HepG2 (cell line): Measurements from ENCODE around the gene AKIRIN1. TPM values are rescaled to one million over a fixed set of nuclear protein-coding genes. Genes with fewer than 3 reads are reported as not detected.

Source experiments
- AHDC1 ChIP-seq: sonication (generic); formaldehyde crosslinking; IDR thresholded peaks from 2 replicates; pipeline ENCODE4 v1.5.1; 2020; ENCODE audit warnings: mild to moderate bottlenecking, missing genetic modification reagents, borderline replicate concordance
- DDIT3 ChIP-seq: sonication (generic); formaldehyde crosslinking; IDR thresholded peaks from 2 replicates; pipeline ENCODE4 v1.4.0; 2020; ENCODE audit warnings: mild to moderate bottlenecking, missing genetic modification reagents
- ELF1 ChIP-seq: sonication (generic); formaldehyde crosslinking; IDR thresholded peaks from 2 replicates; pipeline ENCODE4 v1.4.0; 2020; ENCODE audit warnings: missing genetic modification reagents
- GABPB1 ChIP-seq: IDR thresholded peaks from 2 replicates; pipeline ENCODE4 v1.6.1; 2016; ENCODE audit warnings: mild to moderate bottlenecking, missing genetic modification reagents, moderate library complexity, missing compliant biosample characterization
- HNF4A ChIP-seq: sonication (generic); formaldehyde crosslinking; IDR thresholded peaks from 2 replicates; pipeline ENCODE4 v1.4.0; 2020; ENCODE audit warnings: missing genetic modification reagents
- JUND ChIP-seq: sonication (generic); formaldehyde crosslinking; IDR thresholded peaks from 2 replicates; pipeline ENCODE4 v1.8.0; 2022; ENCODE audit warnings: mild to moderate bottlenecking, missing genetic modification reagents
- KDM3A ChIP-seq: IDR thresholded peaks from 2 replicates; pipeline ENCODE4 v1.6.1; 2018; ENCODE audit warnings: low read depth, missing compliant biosample characterization
- NPAS2 ChIP-seq: sonication (generic); formaldehyde crosslinking; IDR thresholded peaks from 2 replicates; pipeline ENCODE4 v1.8.0; 2022; ENCODE audit warnings: mild to moderate bottlenecking, missing genetic modification reagents, borderline replicate concordance
- SSRP1 ChIP-seq: IDR thresholded peaks from 2 replicates; pipeline ENCODE4 v1.6.1; 2016; ENCODE audit warnings: control low read depth
- ZBTB33 ChIP-seq: sonication (generic); formaldehyde crosslinking; IDR thresholded peaks from 2 replicates; pipeline ENCODE4 v1.4.0; 2020; ENCODE audit warnings: missing genetic modification reagents
- ZBTB7A ChIP-seq: sonication (generic); formaldehyde crosslinking; IDR thresholded peaks from 2 replicates; pipeline ENCODE4 v1.8.0; 2022; ENCODE audit warnings: mild to moderate bottlenecking, missing genetic modification reagents
- ZFY ChIP-seq: sonication (generic); formaldehyde crosslinking; IDR thresholded peaks from 2 replicates; pipeline ENCODE4 v1.4.0; 2020; ENCODE audit warnings: missing genetic modification reagents
- ZNF124 ChIP-seq: sonication (generic); formaldehyde crosslinking; IDR thresholded peaks from 2 replicates; pipeline ENCODE4 v1.4.0; 2020; ENCODE audit warnings: missing genetic modification reagents
- ZNF235 ChIP-seq: sonication (generic); formaldehyde crosslinking; IDR thresholded peaks from 2 replicates; pipeline ENCODE4 v1.8.1; 2023; ENCODE audit warnings: mild to moderate bottlenecking, missing genetic modification reagents, borderline replicate concordance
- ZNF567 ChIP-seq: sonication (generic); formaldehyde crosslinking; IDR thresholded peaks from 2 replicates; pipeline ENCODE4 v1.8.1; 2023; ENCODE audit warnings: mild to moderate bottlenecking, missing genetic modification reagents, borderline replicate concordance
- ZNF609 ChIP-seq: sonication (generic); formaldehyde crosslinking; IDR thresholded peaks from 2 replicates; pipeline ENCODE4 v1.4.0; 2020; ENCODE audit warnings: mild to moderate bottlenecking, missing genetic modification reagents, borderline replicate concordance
- ZNF737 ChIP-seq: sonication (generic); formaldehyde crosslinking; IDR thresholded peaks from 2 replicates; pipeline ENCODE4 v1.5.0; 2020; ENCODE audit warnings: missing genetic modification reagents, mild to moderate bottlenecking, borderline replicate concordance
- ZSCAN21 ChIP-seq: sonication (generic); formaldehyde crosslinking; IDR thresholded peaks from 2 replicates; pipeline ENCODE4 v1.8.0; 2022; ENCODE audit warnings: mild to moderate bottlenecking, missing genetic modification reagents, moderate library complexity, borderline replicate concordance
- polyA plus RNA-seq, 8 experiments: library from polyadenylated mRNA; depleted of rRNA in 3 of 8; stranded (reverse) in 7 of 8; unstranded in 1 of 8; fragments of >200 nt; fragmentation: Illumina TruSeq in 4 of 8; extraction: Trizol in 4 of 8; gene quantifications; 2 replicates each; pipeline versions ENCODE4 v1.2.1 to v1.2.3, GENCODE V29; 2011 to 2016; ENCODE audit warnings: low read depth in 4 of 8, missing spikeins in 1 of 8, mixed read lengths in 1 of 8; ENCODE audit not compliant: insufficient read depth in 1 of 8
- total RNA-seq, 5 experiments: library from RNA; depleted of rRNA; stranded (reverse); fragments of >200 nt; fragmentation: Illumina TruSeq; extraction: Trizol; gene quantifications; 2 replicates each; pipeline ENCODE4 v1.2.3, GENCODE V29; 2016; ENCODE audit warnings: low read depth in 1 of 5

The AKIRIN1 gene
- total and polyA plus RNA-seq, 2 of the 13 experiments (the other 11 are each of a cell fraction or from before 2014, with no cell fraction given) = 123 to 157 TPM

- peak; percentile 48; the same call in 1 of the 2 replicates for TF ChIP-seq ZNF609
- TF ChIP-seq AHDC1 (CRISPR knock-in tag) = peak; percentile 70; the same call in 1 of the 2 replicates
- no peak for TF ChIP-seq ZNF124
- TF ChIP-seq GABPB1 (CRISPR knock-in tag) = no peak
- TF ChIP-seq ZNF567 (CRISPR knock-in tag) = no peak
- no peak for TF ChIP-seq NPAS2
- TF ChIP-seq ZBTB33 (CRISPR knock-in tag) = no peak
- TF ChIP-seq SSRP1 (CRISPR knock-in tag) = no peak
- TF ChIP-seq HNF4A (CRISPR knock-in tag) = no peak; the same call in 1 of the 2 replicates
- TF ChIP-seq ZNF235 = no peak
- TF ChIP-seq DDIT3 (CRISPR knock-in tag) = no peak
- TF ChIP-seq ZBTB7A (CRISPR knock-in tag) = no peak
- TF ChIP-seq ELF1 = no peak
- no peak for TF ChIP-seq ZNF737 (CRISPR knock-in tag)
- TF ChIP-seq ZSCAN21 = no peak
- peak; percentile 94 for TF ChIP-seq JUND (CRISPR knock-in tag)
- TF ChIP-seq ZFY (CRISPR knock-in tag) = 0 out of 2 replicates have a peak, but pooled peaks have one; percentile 13
- TF ChIP-seq KDM3A (CRISPR knock-in tag) = no peak
Observed at GRCh38 chr1:39016604-39017171, 25.6 kb downstream of the AKIRIN1 start (continued).
